ENCODE data around the gene RGL2.
A peak's percentile ranks its signal among the peaks of the same experiment; 100 is the strongest.
"Not testable (repeated sequence)": the region's sequence is repeated elsewhere in the genome, so short reads cannot be mapped to it uniquely, and the experiment has no call there.

The RGL2 gene

DNA sequence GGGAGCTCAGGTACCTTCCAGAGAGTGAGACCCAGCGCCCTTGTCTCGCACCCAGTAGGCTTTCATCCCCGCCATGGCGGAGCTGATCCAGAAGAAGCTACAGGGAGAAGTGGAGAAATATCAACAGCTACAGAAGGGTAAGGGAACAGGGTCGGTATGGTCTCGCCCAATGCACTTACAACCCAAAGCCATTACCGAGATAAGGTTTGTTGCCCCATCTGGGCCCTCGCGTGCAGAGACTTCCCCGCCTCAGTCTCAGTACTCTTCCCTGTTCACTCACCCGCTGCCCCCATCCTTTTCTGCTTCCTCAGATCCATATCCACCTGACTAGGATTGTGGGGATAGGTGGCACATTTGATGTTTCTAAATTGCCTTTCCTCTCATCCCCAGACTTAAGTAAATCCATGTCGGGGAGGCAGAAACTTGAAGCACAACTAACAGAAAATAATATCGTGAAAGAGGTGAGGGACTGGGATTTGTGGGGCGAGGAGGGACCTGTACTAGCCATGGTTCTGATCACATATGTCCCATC lies 8.9 kb downstream of the RGL2 start:
- H3K4me3 ChIP-seq (ENCODE audit: low read depth, low read length), result peak overlapping the region; percentile 64
- TF ChIP-seq, protein P1, sequence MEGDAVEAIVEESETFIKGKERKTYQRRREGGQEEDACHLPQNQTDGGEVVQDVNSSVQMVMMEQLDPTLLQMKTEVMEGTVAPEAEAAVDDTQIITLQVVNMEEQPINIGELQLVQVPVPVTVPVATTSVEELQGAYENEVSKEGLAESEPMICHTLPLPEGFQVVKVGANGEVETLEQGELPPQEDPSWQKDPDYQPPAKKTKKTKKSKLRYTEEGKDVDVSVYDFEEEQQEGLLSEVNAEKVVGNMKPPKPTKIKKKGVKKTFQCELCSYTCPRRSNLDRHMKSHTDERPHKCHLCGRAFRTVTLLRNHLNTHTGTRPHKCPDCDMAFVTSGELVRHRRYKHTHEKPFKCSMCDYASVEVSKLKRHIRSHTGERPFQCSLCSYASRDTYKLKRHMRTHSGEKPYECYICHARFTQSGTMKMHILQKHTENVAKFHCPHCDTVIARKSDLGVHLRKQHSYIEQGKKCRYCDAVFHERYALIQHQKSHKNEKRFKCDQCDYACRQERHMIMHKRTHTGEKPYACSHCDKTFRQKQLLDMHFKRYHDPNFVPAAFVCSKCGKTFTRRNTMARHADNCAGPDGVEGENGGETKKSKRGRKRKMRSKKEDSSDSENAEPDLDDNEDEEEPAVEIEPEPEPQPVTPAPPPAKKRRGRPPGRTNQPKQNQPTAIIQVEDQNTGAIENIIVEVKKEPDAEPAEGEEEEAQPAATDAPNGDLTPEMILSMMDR (IDR thresholded peaks at IDR 0.05; ENCODE audit: borderline replicate concordance, insufficient read depth, low read depth, low read length), result no peak

DNA sequence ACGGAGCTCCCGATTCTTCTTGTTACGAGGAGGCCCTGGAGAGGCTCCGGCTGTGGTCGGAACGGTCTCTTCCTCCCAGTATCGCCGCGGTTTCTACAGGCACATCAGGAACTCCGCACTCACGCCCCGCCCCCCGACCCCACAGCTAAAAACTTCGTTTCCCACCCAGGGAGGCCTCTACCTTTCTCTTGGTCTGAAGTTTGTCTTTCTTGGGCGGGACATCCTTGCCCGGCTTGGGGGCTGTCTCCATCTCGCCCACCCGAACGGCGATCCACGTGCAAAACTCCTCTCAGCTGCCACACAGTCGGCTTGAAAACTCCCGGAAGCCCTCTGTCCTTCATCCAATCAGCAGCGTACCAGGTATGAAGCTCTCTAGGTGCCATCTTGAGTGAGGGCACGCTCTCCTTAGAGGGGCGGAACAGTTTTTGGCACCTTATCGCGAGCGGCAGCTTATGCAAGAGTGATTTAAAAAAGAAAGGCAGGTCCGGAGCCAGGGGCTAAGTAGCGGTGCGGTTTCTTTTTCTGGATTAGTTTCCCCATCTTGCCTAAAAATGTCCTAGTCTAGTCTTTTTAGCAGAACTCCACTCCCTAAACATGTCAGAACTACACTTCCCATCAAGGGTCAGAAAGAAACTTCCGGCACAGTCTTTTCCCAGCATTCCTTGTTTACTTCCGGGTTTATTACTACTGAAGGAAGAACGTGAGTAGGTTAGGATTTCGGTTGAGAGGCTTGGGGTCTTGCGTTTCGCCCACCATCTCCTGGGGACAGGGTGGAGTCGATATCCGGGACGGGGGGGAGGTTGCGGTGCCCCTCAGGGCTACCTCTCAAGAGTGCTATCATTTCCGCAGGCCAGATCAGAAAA lies 9.6 kb downstream of the RGL2 start, which contains the start of the genes PFDN6 and WDR46:
PFDN6 (plus strand) TSS at position 681 of the 863 bp plus-strand sequence. CDS start 256 bp downstream, outside the sequence.
WDR46 (minus strand) TSS at position 319 of the 863 bp plus-strand sequence; CDS start at position 250, 69 bp downstream.
- TF ChIP-seq, protein P1 (IDR thresholded peaks at IDR 0.05; ENCODE audit: borderline replicate concordance, insufficient read depth, low read depth, low read length), result no peak
- H3K4me3 ChIP-seq (ENCODE audit: low read depth, low read length), result peak within 1 kb of the TSS; percentile 64

DNA sequence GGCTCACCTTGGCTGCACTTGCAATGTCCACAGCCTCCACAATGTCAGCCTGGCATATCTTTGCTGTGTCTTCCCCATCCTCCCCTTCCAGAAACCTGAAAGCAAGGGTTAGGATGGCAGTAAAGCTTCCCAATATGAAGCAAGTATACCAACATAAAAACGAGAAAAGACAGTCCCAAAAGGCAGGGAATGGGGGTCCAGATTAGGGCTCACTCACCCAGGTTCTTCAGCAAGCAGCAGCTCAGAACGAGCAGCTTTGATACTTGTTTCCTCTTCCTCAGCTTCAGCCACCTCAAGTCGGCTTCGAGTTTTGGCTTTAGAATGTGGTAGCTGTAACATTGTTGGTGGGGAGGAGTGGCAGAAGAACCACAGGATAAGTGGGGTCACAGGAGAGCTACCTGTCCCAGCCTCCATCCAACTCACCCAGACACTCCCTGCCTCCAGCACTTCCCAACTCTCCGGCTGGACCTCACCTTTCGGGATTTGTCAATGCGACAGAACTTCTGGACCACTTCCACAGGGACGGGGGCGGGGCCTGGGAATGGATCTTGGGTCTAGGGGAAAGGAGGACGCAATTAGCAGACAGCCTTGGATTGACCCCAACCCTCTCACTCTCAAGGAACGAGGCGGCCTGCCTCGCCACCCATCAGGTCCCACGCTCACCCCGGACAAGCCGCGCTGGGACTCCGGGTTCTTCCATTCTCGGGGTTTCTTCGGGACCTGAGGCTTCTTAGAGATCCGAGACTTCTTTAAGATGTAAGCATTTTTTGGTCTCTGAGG lies 10.4 kb downstream of the RGL2 start:
- TF ChIP-seq, protein P1 (IDR thresholded peaks at IDR 0.05; ENCODE audit: borderline replicate concordance, insufficient read depth, low read depth, low read length), result no peak

DNA sequence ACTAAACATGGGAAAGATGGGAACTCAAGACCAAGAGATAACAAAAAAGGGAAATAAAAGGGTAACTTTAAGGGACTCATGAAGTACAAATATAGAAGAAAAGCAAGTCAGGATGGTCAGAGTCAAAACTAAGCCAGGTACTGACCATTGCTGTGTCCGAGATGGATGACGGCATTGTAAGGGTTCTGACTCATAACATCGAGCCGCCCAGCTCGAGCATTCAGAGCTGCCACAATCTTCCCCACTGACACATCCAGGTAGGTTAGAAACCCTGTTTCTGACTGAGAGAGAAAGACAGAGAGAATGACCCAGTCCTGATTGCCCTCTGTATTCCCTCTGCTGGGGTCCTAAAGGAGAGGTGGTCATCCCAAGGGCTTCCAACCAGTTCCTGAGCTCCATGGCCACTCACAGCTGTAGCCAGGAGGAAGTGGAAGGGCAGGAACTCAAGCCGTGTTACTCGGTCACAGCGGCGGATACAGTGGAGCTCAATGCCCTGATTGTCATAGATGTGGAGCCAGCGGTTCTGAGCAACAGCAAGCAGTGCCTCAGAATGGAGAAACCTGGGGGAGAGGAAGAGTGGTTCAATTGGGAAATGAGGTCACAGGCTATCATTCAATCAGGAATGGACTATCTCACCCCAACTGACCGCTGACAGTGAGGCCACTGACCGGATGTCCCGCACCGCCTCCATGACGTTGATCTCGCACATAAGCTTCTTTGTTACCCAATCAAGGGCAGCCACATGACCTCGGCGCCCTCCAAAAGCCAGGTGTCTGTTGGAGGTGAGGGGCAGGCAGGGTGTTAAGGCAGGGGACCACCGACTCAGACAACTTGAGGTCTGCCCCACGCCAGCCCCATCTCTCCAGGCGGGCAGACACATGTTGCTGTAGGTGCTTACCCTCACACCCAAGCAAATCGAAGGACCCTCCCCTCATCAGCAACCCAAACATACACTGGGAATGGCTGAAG lies 11.5 kb downstream of the RGL2 start:
- H3K4me3 ChIP-seq (ENCODE audit: low read depth, low read length), result no peak overlapping the region

More for the DNA sequence above, 10.4 kb downstream of the RGL2 start:
- H3K4me3 ChIP-seq (ENCODE audit: low read depth, low read length), result peak overlapping the region; percentile 64

DNA sequence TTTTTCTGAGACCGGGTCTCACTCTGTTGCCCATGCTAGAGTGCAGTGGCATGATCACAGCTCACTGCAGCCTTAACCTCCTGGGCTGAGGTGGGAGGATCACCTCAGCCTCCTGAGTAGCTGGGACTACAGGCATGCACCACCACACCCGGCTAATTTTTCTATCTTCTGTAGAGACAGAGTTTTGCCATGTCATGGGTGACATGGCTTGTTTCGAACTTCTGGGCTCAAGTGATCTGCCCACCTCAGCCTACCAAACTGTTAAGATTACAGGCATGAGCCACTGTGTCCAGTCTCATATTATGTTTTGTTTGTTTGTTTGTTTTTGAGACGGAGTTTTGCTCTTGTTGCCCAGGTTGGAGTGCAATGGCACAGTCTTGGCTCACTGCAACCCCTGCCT lies 13.5 kb downstream of the RGL2 start:
- H3K4me3 ChIP-seq (ENCODE audit: low read depth, low read length), result not testable (repeated sequence)

More for the DNA sequence above, 11.5 kb downstream of the RGL2 start:
- TF ChIP-seq, protein P1 (IDR thresholded peaks at IDR 0.05; ENCODE audit: borderline replicate concordance, insufficient read depth, low read depth, low read length), result no peak

DNA sequence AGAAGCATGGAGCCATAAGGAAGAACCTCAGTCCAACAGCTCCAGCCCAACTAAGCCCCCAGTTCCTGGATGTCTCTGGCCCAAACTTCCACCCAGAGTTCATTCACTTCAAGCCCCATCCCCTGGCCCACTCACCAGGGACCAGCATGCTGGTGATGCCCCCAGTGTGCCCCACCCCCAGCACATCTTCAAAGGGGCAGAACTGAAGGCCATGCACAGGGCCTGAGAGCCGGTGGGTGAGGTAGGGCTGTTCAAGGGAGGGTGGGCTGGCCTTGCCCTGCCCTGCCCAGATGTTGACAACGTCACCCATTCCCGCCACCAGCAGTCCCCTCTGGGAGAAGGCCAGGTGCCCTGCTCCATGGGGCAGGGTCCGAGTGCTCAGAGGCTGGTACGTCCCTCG lies 18.2 kb downstream of the RGL2 start:
- H3K4me3 ChIP-seq (ENCODE audit: low read depth, low read length), result no peak overlapping the region
- TF ChIP-seq, protein P1 (IDR thresholded peaks at IDR 0.05; ENCODE audit: borderline replicate concordance, insufficient read depth, low read depth, low read length), result no peak

Measured in GM12875 (cell line).